Testis (tissue), 3 donors: ENCODE data around the gene HRH1. TPM values are rescaled to one million over a fixed set of nuclear protein-coding genes. Genes with fewer than 3 reads are reported as not detected.

Source experiments
- DNase-seq: peaks from one replicate; pipeline ENCODE4 v3.0.0-alpha.2; 2019
- H3K27ac ChIP-seq, 2 donors: fragments of 200-600 bp; sonication (generic); one replicate each; pipeline ENCODE4 v1.5.1; 2019
- H3K27me3 ChIP-seq: fragments of 200-600 bp; sonication (generic); one replicate; pipeline ENCODE4 v1.5.1; 2019
- H3K36me3 ChIP-seq: fragments of 200-600 bp; sonication (generic); one replicate; pipeline ENCODE4 v1.5.1; 2017; ENCODE audit warnings: low read depth; ENCODE audit errors: missing control alignments
- H3K4me1 ChIP-seq: fragments of 200-600 bp; sonication (generic); one replicate; pipeline ENCODE4 v1.5.1; 2019
- H3K4me3 ChIP-seq, 2 donors: fragments of 200-600 bp; sonication (generic); one replicate each; pipeline ENCODE4 v1.5.1; 2017 to 2019
- H3K9me3 ChIP-seq: fragments of 200-600 bp; sonication (generic); one replicate; pipeline ENCODE4 v1.5.1; 2017
- POLR2A ChIP-seq: fragments of 450-650 bp; IDR thresholded peaks from one replicate; pipeline ENCODE4 v1.6.1; 2017; ENCODE audit warnings: antibody characterized with exemption, mild to moderate bottlenecking, moderate library complexity
- WGBS, 2 donors: methylation state at CpG; one replicate each; pipeline ENCODE4 v1.1.5; 2018; 5-methylcytosine and 5-hydroxymethylcytosine counted together
- intact Hi-C: fragments of 100-400 bp; cut with DNase I; formaldehyde crosslinking; loops from one replicate; pipeline ENCODE4 v1.15.1; 2023; ENCODE audit warnings: low total_unique reads
- polyA plus RNA-seq: library from polyadenylated mRNA; stranded (reverse); fragments of 350-450 nt; fragmentation: Illumina TruSeq; extraction: RNeasy Lipid Tissue Mini Kit (QIAGEN cat#74804); gene quantifications from one replicate; pipeline ENCODE4 v1.2.3, GENCODE V29; 2014; ENCODE audit warnings: low read depth, low replicate concordance; ENCODE audit not compliant: insufficient read depth
- total RNA-seq, 2 donors: library from RNA; depleted of rRNA; stranded (reverse); fragments of >200 nt; gene quantifications; one replicate each; pipeline ENCODE4 v1.2.3, GENCODE V29; 2016
- TF ChIP-seq, protein P1 (sequence below), 3 experiments: fragments of 450-650 bp in 2 of 3; fragments of 200-600 bp in 1 of 3; sonication (generic) in 1 of 3; IDR thresholded peaks; one replicate each; pipeline ENCODE4 v1.5.1; 2016 to 2019; ENCODE audit warnings: antibody characterized with exemption in 3 of 3, mild to moderate bottlenecking in 2 of 3, moderate library complexity in 1 of 3

Gene HRH1
- total and polyA plus RNA-seq, 3 donors from 2014 or later, result 1.6 to 3.2 (median 2.5) TPM

DNA sequence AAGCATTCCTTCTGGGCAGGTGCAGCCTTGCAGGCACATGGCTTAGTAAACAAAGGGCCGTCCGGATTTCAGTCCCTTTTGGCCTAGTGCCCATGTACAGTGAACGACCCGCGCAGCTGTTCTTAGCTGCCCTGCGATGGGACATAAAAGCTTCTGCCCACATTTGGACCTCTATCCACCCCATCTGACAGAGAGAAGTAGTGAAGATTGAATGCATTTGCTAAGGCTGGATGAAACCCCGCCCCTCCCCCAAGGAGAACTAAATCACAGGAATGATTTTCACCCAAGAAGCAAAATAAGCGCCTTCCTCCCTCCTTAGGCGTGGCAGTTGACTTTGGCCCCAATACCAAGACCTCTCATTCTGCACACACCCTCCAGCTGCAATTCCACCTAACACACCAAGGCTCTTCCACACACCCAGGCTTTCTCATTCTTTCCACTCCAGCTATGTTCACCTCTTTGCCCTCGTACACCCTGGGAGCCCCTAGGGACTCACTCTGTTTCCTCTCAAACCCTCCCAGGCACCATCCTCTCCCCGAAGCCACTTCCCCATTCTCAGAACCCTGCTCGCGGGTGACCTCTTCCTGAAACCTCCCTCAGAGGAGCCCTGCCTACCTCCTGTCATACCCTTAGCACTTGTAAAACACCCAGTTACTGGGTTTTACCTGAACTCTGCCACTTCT, 14.1 kb upstream of the HRH1 start:
- Histone ChIP-seq H3K9me3 (no peaks in the 10 kb centered on the region), H3K27me3 (no peaks in the 10 kb centered on the region), H3K4me3 (no peak overlapping the region), H3K27ac (no peak overlapping the region), H3K36me3 (no peaks in the 10 kb centered on the region), H3K4me1 (no peaks in the 10 kb centered on the region)
- TF ChIP-seq, protein P1, sequence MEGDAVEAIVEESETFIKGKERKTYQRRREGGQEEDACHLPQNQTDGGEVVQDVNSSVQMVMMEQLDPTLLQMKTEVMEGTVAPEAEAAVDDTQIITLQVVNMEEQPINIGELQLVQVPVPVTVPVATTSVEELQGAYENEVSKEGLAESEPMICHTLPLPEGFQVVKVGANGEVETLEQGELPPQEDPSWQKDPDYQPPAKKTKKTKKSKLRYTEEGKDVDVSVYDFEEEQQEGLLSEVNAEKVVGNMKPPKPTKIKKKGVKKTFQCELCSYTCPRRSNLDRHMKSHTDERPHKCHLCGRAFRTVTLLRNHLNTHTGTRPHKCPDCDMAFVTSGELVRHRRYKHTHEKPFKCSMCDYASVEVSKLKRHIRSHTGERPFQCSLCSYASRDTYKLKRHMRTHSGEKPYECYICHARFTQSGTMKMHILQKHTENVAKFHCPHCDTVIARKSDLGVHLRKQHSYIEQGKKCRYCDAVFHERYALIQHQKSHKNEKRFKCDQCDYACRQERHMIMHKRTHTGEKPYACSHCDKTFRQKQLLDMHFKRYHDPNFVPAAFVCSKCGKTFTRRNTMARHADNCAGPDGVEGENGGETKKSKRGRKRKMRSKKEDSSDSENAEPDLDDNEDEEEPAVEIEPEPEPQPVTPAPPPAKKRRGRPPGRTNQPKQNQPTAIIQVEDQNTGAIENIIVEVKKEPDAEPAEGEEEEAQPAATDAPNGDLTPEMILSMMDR (IDR thresholded peaks at IDR 0.05), result no peak
- TF ChIP-seq POLR2A, result no peak
- intact Hi-C loops, result no loop called here
- WGBS, 2 donors, result 52 to 53% methylated on average over 13 of the region's 13 CpGs
- no peak for DNase-seq

DNA sequence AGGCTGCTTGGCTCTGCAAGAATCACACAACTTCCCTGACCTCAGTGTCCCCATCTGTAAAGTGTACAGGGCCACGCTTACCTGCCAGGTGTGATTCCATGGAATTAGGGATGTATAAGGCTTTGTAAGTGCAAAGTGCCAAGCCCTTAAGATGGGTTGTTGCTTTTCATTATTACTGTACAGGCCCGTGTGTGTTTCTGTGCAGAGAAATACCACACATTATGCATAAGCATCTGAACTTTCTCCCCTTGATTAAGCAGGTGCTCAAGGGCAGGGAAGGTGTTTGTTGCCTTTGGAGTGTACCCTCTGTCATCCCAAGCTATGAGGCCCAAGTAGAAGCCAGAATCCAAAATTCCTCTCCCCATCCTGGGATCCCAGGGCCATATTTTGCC, 13.6 kb upstream of the HRH1 start:
- no peak for TF ChIP-seq POLR2A
- TF ChIP-seq, protein P1 (IDR thresholded peaks at IDR 0.05), result no peak
- WGBS, 2 donors, result 72 to 94% methylated on average over 2 of the region's 2 CpGs
- Histone ChIP-seq H3K9me3 (no peaks in the 10 kb centered on the region), H3K27me3 (no peaks in the 10 kb centered on the region), H3K27ac (no peak overlapping the region), H3K36me3 (no peaks in the 10 kb centered on the region), H3K4me1 (no peaks in the 10 kb centered on the region), H3K4me3 (no peak overlapping the region)
- intact Hi-C loops, result no loop called here
- no peak for DNase-seq

DNA sequence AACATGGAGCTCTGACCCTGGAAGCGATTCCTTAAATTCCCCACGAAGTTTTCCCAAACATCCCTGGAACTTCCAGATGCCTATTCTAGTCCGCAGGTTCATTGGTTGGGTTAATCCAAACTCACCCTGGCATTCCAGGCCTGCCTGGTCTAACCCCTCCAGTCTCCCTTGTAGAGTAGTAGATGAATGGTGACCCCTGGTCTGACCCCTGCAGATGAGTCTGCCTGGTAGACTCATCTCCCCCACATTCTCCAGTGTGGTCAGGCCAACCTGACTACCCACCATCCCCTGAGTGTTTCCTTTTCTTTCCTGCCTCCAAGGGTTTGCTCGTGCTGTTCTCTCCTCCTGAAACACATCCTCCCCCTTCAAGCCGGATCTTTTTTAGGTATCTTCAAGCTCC, 10.8 kb upstream of the HRH1 start:
- no peak for TF ChIP-seq POLR2A
- TF ChIP-seq, protein P1 (IDR thresholded peaks at IDR 0.05), result no peak
- DNase-seq, result no peak
- intact Hi-C loops, result no loop called here
- no peak overlapping the region for H3K27ac ChIP-seq
- no peak overlapping the region for H3K4me3 ChIP-seq
- WGBS, 2 donors, result 79 to 81% methylated on average over 5 of the region's 5 CpGs
- no peaks in the 10 kb centered on the region for H3K36me3 ChIP-seq
- H3K27me3 ChIP-seq, result no peaks in the 10 kb centered on the region
- no peaks in the 10 kb centered on the region for H3K9me3 ChIP-seq
- H3K4me1 ChIP-seq, result no peaks in the 10 kb centered on the region

DNA sequence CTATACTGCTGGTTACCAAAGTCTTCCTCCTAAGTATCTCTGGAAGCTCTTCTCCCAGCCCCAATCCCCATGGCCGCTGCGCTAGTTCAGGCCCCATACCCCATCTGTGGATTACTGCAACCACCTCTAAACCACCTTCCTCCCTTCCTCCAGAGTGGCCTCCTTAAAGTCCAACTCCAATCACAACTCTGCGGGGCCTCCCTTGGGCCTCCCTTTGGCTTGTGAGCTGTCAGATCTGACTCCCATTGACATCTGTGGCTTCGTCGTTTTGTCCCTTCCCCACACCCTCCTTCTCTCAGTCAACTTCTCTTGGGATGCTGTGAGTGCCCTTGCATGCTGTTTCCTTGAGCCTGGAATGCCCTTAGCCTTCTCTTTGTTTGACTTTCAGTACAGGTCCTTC, 9.3 kb upstream of the HRH1 start:
- TF ChIP-seq, protein P1 (IDR thresholded peaks at IDR 0.05), result no peak
- no peak for TF ChIP-seq POLR2A
- no peak for DNase-seq
- H3K4me1 ChIP-seq, result no peaks in the 10 kb centered on the region
- no peaks in the 10 kb centered on the region for H3K27me3 ChIP-seq
- no peak overlapping the region for H3K27ac ChIP-seq
- H3K4me3 ChIP-seq, result no peak overlapping the region
- 86 to 87% methylated on average over 5 of the region's 5 CpGs for WGBS, 2 donors
- no peaks in the 10 kb centered on the region for H3K36me3 ChIP-seq
- intact Hi-C loops, result no loop called here
- H3K9me3 ChIP-seq, result no peaks in the 10 kb centered on the region

DNA sequence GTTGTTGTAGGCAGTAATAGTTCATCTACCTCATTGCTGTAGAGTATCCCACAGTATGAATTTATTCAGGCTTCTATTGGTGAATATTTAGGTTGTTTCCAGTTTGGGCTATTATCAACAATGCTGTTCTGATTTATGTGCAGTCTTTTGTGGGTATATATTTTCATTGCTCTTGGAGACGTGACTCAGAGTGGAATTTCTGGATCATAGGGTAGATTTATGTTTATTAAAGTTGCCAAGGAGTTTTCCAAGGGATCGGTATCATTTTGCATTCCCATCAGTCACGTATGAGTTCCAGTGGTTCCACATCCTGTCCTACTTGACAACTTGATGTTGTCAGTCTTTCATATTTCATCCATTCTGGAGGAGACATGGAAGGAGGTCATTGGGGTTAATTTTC, 8.4 kb upstream of the HRH1 start:
- H3K36me3 ChIP-seq, result no peaks in the 10 kb centered on the region
- H3K4me1 ChIP-seq, result no peaks in the 10 kb centered on the region
- 53 to 62% methylated on average over 3 of the region's 3 CpGs for WGBS, 2 donors
- TF ChIP-seq, protein P1 (IDR thresholded peaks at IDR 0.05), result no peak
- TF ChIP-seq POLR2A, result no peak
- no peak for DNase-seq
- H3K27ac ChIP-seq, result no peak overlapping the region
- no peaks in the 10 kb centered on the region for H3K9me3 ChIP-seq
- H3K27me3 ChIP-seq, result no peaks in the 10 kb centered on the region
- H3K4me3 ChIP-seq, result no peak overlapping the region
- intact Hi-C loops, result no loop called here
